GM12801 (cell line): ENCODE measurements around the gene GEMIN4.

Source experiments
- CTCF ChIP-seq: IDR thresholded peaks from one replicate; pipeline ENCODE4 v1.5.1; 2011; ENCODE audit warnings: control low read depth; ENCODE audit not compliant: insufficient read length; ENCODE audit errors: extremely low read depth

GEMIN4 gene

GRCh38 chr17:752002-752619 is at the start of gene GEMIN4:
Gene GEMIN4 (minus strand): TSS chr17:752264. CDS start chr17:752142, 122 bp downstream.
- no peak for TF ChIP-seq CTCF

GRCh38 chr17:801660-802059 is 49.6 kb upstream of the GEMIN4 start:
- no peak for TF ChIP-seq CTCF

GRCh38 chr17:800446-801242 is 48.6 kb upstream of the GEMIN4 start:
- no peak for TF ChIP-seq CTCF

GRCh38 chr17:799261-799660 is 47.2 kb upstream of the GEMIN4 start:
- no peak for TF ChIP-seq CTCF

GRCh38 chr17:798246-798645 is 46.2 kb upstream of the GEMIN4 start:
- no peak for TF ChIP-seq CTCF

- TF ChIP-seq CTCF, result no peak
Observed at GRCh38 chr17:797236-797840, 45.3 kb upstream of the GEMIN4 start.

GRCh38 chr17:796609-797008 is 44.5 kb upstream of the GEMIN4 start:
- TF ChIP-seq CTCF, result no peak
